ENCODE measurements around the gene SH3PXD2A.
"Not testable (repeated sequence)": the region's sequence is repeated elsewhere in the genome, so short reads cannot be mapped to it uniquely, and the experiment has no call there.

SH3PXD2A gene

DNA sequence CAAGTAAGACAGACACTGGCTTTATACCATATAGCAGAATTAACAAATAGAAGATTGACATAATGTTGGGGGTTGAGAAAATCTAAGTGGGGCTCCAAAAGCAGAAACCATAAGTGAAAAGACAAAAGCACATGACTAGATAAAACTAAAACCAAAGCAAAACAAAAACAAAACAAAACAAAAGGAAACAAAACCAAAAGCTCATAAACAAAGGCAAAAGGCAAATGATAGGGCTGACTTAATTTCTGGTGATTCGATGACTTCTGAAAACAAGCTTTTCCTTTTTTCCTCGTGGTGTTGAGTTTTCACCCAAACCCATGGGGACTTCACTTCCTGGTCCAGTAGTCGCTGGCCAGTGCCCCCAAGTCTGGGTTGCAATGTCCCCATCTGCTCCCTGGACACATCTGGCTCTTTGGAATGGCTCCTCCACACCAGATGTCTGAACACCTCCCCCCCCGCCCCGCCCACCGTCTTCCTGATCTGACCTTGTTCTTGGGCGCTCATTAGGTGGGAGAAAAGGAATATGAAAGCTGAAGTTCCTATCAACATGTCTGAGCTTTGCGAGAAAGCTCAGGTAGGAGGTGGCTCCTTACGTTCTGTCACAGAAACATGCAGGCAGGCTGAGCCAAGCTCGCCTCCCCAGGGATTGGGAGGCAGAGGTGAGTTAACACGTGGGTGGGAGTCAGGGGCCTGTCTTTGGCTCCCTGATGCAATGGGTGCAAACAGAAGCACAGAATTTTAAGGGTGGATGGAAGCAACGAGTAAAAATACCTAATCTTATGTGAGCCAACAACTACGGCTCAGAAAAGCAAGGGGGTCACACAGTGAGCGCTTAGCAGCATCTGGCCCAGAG, 240.8 kb downstream of the SH3PXD2A start:
- no peak for FAIRE-seq

DNA sequence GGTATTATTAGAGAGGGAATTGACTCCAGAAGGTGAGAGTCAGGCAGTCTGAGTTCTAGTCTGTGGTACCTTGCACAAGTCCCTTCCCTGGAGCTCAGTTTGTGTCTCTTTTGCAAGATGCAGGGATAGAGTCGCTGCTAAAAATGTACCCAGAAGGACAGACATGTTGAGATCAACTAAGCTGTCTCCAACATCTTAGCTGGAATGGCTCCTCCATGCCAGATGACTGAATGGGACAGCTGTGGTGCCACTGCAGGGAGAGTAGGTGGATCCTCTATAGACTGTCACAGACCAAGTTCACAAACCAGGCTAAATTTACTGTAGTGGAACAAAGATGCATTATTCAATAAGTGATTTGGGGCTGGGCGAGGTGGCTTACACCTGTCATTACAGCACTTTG, 241.8 kb downstream of the SH3PXD2A start:
- no peak for FAIRE-seq

DNA sequence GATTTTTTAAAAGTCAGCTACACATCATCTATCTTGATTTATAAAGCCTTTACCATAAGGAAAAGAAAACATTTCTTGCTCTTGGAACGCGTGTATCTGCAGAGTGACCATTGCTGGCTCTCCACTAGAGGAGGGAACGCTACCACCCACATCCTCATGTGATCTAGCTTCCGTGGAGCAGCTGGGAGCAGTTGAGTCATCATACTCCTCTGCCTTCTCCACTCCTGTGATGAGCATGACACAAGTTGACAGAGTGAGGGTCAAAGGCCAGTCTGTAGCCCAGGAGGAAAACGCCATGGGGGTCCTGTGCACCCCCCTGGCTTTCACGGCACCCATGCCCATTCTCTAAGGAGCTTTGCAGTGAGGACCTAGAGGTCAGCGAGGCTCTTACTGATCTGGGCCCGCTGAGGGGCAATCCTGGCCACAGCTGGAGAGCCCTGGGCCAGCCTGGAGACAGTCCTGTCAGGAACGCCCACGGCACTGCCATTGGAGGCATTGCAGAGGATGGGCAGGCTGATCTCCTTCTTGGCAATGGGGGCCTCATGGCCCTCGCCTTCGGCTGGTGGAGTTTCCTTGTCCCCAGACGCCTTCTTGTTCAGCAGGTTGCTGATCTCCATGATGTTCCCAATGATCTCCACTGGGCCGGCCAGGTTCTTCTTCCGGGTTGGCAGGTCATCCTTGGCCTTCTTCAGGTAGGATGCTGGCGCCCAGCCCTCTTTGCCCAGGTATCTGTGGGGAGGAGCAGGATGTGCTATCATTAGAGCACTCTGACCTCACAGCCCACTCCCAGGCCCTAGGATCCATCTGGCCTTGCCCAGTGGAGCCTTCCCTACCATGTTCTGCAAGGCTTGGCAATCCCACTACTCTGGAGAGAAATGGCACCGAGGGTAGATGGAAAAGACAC, 242.7 kb downstream of the SH3PXD2A start:
- no peak for FAIRE-seq

DNA sequence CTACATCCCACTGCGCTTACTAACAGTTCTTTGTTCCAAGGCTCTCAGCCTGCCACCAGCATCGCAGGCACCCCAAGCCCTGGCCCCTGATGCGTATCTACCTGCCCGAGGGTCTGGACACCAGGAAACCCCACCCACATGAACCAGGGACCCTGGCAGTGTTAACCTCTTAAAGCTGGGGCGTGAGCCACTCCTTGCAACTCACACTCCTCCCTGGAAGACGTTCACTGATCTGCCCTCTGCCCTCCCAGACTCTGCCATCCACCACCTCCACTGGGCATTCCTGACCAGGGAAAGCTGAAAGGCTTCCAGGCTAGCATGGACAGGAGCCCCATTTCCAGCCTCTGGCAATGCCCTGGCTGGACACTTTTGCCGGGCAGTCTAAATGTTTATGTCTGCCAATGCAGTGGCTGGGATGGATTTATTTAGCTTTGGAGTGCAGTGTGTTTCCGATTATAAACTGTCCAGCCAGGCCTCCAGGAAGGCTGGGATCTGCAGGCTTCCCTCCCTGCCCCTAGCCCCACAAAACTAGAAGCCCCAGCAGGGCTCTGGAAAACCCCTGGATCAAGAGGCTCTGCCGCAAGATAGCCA, 244.4 kb downstream of the SH3PXD2A start:
- no peak for FAIRE-seq

DNA sequence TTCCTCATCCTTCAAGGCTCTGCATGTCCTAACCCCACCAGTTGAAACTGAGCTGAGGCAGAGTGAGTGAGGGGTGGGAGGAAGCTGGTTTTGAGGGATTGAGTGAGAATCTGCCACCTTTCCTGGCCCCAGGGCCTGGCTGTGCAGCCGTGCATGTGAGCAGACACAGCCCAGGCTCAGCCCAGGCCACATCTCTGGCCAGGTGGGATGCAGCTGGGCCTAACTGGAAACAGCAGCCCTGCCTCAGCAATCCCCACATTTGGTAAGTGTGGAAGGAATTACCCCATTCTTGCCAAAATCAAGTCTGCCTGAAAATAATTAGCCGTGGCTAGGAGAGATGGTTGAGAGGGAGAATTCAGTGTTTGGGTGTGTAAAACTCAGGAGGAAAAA, 245.3 kb downstream of the SH3PXD2A start:
- FAIRE-seq = no peak

DNA sequence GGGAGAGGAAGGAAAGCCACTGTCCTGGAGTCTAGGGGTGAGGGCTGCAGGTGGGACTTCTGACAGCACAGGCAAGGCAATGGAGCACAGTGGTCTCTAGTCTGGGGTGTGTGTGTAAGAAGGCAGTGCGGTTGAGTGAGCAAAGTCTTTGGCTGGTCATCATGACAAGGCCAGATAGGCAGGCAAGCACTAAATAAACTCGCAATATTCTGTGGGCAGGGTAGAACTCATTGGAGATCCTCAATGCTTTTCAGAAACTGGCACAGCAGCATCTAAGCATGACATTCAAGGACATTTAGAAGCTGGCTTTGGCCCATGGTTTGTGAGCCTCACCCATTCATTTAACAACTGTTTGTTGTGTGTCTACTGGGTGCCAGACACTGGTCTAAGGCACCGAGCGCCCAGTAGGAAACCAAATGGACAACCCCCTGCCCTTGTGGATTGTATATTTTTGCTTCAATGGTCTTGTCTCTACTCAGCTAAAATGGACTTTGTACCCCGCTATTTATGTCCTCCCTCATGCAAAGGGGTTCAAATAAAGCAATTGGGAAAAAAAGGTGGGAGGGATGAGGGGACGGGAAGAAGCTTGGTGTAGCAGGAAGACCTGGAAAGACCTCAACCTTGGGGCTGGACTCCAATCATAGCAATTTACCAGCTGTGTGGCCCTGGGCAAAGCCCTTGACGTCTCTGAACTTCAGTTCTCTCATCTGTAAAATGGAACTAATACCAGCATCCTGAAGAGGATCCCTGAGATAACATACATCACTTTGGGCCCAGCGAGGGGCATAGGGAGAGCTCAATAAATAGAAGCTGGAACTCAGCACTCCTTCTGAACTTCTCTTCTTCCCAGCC, 245.9 kb downstream of the SH3PXD2A start:
- FAIRE-seq = no peak

DNA sequence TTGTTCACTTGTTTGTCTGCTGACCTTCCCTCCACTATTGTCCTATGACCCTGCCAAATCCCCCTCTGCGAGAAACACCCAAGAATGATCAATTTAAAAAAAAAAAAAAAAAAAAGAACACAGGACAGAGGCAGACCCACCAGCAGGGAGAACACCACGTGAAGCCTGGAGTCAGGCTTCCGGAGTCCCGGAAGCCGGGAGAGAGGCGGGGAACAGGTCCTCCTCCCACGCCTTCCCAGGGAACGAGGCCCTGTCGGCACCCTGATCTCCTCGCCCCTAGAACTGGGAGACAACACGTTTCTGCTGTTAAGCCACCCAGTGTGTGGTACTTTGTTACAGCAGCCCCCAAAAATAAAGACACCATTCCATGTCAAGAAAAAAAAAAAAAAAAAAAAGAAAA, 247.3 kb downstream of the SH3PXD2A start:
- FAIRE-seq = not testable (repeated sequence)

DNA sequence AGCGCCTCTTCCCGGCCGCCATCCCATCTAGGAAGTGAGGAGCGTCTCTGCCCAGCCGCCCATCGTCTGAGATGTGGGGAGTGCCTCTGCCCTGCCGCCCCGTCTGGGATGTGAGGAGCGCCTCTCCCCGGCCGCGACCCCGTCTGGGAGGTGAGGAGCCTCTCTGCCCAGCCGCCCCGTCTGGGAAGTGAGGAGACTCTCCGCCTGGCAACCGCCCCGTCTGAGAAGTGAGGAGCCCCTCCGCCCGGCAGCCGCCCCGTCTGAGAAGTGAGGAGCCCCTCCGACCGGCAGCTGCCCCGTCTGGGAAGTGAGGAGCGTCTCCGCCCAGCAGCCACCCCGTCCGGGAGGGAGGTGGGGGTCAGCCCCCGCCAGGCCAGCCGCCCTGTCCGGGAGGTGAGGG, 248.3 kb downstream of the SH3PXD2A start:
- not testable (repeated sequence) for FAIRE-seq

DNA sequence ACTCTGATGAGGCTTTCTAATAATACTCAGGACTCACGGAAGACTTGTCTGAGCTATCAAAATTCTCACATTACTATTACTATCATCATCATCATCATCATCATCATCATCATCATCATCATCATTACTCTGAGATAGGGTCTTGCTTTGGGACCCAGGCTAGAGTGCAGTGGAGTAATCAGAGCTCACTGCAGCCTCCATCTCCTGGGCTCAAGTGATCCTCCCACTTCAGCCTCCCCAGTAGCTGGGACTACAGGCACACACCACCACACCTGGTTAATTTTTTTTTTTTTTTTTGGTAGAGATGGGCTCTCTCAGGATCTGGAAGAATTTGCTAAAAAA, 249.3 kb downstream of the SH3PXD2A start:
- not testable (repeated sequence) for FAIRE-seq

DNA sequence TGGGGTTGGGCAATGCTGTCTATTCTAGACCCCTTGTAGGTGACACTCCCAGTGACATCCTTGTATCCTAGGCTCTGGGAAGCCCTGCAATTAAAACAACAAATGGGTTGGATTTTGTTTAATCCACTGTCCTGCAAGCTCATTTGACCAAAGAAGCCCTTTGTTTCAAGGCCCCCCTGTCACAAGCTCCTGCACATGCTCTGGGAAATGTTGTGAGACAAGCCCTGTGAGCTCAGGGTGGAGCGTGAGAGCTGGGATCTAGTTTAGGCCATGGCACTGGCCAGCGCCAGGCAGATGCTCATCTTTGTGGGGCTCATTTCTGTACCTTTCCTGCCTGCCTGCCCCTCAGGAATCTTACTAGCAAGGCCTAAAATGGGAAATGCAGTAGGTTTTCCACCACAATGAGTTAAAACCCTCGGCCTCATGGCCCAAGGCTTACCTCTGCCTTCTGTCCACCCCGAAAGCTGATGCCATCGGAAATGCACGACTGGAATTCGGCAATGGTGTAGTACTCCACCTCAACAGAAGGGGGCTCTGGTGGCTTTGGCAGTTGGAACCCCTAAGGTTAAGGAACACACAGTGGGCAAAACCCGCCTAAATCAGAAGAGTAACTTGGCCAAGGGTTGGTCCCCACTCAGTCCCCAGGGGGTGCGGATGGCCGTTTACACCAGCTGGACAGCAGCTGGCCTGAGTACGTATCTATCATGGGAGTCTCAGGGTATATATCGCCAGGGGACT, 249.8 kb downstream of the SH3PXD2A start:
- FAIRE-seq = no peak

DNA sequence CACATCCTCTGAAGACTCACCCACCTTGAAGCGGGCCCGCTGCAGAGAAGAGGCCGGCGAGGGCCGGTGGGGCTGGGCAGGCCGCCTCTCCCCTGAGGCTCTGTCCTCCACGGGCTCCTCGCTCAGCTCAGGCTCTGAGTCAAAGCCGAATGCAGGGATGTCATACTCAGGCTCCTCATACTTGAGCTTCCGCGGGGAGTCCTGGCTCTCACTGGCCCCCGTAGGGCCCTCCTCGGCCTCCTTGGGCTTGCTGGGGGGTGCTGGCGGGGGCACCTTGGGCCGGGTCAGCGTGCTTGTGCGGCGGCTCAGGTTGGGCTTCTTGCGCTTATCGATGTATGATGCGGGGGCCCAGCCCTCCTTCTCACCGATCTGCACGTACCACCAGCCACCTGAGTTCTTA, 252.0 kb downstream of the SH3PXD2A start:
- FAIRE-seq = no peak

DNA sequence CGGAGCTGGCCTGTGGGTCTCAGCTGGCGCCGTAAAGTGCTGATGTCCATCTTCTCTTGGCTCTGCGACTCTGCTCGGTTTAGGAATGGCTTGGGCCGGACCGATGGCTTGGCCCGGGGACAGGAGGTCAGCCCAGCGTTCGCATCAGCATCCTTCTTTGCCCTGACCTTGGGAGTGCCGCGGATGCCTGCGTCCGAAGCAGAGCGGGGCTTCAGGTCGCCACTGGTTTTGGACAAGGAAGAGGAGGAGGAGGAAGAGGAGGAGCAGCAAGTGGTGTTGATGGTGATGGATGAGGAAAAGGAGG, 252.6 kb downstream of the SH3PXD2A start:
- no peak for FAIRE-seq

DNA sequence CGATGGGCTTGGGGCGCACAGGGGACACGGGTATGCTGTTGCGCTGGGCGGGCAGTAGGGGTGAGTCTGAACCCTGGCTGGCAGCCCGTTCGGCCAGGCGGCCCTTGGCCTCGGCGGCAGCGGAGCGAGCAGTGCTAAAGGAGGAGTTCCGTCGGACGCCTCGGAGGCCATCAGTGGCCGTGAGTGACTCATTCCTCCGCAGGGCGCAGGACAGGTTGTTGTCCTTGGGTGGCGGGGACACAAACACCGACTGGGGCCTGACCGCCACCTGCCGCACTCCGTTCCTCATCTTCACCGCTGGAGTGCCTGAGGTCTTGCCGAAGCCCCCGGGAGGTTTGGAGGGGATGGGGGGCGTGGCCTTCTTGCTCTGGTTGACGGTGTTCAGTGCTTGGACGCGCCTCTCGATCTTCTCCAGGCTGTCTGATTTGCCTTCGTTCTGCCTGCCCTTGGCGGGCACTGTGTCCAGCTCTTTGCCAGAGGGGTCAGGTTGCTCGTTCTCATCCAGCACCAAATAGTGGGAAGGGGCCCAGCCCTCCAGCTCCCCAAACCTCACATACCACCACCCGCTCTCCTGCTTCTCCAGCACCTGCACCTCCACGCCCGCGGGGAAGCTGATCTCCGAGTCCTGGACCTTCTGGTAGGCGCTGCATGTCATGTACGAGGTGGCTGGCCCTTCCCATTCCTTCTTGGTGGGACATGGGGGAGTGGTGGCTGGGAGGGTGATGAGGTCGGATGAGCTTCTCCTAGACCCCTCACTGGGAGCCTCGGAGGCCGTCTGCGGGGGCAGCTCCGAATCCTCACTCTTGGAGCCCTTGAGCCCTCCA, 253.1 kb downstream of the SH3PXD2A start:
- FAIRE-seq = no peak

DNA sequence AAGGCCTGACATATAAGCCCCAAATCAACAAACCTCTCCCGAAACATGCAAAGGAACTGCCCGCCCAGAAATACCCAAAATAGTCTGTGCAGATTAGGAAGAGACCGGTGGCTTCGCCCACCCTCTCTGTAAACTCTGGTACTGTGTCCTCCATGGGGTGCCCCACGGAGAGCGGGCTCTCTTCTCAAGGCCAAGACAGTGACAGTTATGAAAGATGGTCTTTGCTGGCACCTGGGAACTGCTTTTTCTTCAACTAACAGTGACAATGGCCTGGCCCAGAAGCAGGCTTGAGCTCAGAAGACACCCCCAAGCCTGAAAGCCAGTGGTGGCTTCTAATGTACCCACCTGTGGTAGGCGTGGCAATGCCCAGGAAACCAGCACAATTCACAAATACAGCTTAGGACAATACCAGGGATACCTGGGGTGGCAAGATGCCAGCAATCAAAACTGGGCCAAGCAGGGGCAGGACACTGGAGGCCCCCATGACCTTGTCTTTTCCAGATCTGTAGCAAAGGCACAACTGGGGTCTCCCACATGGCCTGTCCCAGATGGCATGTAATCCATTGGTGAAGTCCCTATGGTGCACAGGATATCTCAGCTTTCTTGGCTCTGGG, 254.3 kb downstream of the SH3PXD2A start:
- no peak for FAIRE-seq

DNA sequence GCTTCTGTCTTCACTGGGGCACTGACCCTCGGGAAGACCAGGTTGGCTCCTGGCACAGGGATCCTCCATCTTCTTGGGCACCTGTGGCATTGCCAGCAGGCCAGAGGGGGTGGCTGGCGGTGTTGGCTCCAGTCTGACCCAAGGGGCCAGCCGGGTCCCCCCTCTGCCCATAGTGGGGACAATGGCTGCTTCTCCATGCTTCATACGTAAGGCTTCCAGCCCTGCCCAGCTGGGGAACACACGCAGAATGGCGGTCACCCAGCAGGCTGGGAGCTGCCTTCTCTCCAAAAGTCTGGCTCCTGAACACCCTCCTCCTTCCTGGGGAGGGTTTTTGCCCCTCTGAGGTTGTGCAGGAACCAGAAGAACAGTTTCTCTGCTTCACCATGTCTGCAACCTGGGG, 255.1 kb downstream of the SH3PXD2A start:
- no peak for FAIRE-seq

DNA sequence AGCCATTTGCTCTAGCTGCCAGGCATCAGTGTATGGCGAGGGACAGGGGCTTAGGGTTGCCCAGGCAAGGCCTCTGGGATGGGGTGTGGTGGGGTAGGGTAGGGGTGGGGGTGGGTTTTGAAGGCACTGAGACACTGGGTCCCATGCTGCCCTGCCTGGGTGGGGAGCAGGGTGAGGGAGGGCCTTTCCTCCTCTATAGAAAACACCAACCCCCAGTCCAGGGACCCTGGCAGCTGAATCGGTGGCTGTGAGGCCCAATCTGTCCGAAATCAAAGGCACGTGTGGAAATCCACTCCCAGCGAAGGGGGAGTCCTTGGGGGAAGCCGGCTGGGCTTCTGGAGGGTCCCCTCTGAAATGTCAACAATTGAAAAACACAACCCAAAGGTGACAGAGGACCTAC, 255.5 kb downstream of the SH3PXD2A start:
- FAIRE-seq = no peak

DNA sequence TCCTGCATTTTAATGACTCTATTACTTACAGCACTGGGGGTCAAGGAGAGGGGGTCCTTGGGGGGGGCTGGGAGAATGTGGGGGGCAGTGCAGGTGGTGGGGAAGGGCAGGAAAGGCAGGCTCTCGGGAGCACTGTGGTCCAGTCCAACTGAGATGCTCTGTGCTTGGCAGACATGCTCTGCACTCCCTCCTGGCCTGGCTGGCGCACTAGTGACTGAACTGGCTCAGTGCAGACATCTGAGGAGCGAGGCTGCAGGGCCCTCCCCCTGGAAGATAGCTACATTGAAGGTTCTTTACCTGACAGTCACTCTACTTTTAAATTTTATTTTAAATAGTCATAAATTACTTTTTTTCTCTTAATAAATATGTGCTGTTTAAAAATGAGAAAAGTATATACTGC, 256.2 kb downstream of the SH3PXD2A start:
- FAIRE-seq = no peak

DNA sequence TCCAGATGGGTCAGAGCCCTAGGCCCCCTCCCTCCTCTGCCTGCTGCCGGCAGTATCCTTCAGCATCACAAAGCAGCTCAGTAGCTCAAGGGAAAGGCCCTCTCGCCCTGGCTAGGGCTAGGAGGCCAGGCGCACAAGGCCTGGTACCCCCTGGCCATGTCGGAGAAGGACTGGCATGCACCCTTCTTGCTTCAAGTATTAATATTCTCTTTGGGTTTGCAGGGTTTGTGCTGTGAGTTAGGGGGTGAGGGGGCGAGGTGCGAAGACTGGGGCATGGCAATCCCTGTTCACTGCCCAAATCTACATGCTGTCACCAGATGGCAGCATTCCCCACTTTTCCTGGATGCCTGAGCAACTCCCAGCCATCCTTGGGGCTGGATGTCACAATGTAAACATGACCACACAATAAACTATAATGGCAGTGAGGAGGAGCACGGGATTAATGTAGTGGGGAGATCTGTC, 256.7 kb downstream of the SH3PXD2A start:
- peak; percentile 76 for FAIRE-seq

DNA sequence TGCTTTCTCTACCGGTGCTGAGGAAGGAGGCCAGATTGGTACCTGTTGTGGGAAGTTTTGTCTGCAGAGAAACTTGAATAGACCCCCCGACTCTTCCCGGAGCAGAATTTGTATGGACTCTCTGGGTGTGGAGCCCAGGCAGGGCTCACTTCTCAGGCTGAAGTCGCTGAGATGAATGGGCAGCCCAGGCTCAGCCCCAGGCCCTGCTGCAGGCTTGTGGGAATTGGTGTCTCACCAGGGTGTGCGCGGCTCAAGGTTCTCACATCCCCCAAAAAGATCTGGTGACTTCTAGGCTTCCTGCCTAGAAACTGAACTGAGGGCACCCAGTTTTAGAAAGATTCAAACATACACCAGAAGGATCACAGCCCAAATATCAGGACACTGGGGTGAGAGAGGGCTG, 258.4 kb downstream of the SH3PXD2A start:
- no peak for FAIRE-seq

DNA sequence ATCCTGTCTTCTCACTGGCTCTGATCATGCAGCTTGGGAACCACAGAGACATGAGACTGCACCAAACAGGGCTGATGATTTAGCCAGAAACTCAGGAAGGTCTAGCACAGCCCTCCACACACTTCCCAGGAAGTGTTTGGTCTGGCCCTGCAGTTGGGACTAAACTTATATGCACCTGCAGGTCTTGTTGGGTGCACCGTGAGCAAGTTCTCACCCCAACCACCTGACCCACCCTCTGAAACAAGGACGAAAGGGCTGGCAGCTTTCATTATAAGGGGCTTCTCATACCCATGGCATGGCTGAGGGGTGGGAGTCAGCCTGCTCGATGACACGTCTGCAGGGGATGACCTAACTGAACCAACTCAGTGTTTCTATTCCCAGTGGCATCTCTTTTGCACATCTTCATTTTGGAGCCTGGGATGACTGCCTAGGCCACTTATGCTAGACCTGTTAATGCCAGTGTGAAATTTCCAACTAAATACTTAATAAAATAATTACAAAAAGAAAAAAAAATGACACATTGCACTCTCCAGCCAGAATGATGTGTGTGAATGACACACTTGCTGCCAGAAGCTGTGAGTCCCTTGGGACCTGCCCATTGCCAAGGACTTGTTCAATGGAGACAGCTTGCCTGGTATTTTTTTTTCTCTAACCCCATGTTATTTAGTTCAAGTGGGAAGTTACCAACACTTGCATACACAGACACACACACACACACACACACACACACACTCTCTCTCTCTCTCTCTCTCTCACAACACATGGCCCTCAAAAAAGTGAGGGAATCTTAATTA, 259.2 kb downstream of the SH3PXD2A start:
- no peak for FAIRE-seq

All from A204.1 (cell line).